Measurements from ENCODE around the gene ZC3HAV1L.

GRCh38 chr7:139080905-139081304 is 45.1 kb upstream of the ZC3HAV1L start:
- TF ChIP-seq POLR2A (IDR thresholded peaks at IDR 0.05; ENCODE audit: low read length) = no peak
- TF ChIP-seq, protein P1, sequence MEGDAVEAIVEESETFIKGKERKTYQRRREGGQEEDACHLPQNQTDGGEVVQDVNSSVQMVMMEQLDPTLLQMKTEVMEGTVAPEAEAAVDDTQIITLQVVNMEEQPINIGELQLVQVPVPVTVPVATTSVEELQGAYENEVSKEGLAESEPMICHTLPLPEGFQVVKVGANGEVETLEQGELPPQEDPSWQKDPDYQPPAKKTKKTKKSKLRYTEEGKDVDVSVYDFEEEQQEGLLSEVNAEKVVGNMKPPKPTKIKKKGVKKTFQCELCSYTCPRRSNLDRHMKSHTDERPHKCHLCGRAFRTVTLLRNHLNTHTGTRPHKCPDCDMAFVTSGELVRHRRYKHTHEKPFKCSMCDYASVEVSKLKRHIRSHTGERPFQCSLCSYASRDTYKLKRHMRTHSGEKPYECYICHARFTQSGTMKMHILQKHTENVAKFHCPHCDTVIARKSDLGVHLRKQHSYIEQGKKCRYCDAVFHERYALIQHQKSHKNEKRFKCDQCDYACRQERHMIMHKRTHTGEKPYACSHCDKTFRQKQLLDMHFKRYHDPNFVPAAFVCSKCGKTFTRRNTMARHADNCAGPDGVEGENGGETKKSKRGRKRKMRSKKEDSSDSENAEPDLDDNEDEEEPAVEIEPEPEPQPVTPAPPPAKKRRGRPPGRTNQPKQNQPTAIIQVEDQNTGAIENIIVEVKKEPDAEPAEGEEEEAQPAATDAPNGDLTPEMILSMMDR (IDR thresholded peaks at IDR 0.05) = no peak
- TF ChIP-seq HOXB5 (CRISPR knock-in tag; IDR thresholded peaks at IDR 0.05) = no peak
- TF ChIP-seq, protein P2, sequence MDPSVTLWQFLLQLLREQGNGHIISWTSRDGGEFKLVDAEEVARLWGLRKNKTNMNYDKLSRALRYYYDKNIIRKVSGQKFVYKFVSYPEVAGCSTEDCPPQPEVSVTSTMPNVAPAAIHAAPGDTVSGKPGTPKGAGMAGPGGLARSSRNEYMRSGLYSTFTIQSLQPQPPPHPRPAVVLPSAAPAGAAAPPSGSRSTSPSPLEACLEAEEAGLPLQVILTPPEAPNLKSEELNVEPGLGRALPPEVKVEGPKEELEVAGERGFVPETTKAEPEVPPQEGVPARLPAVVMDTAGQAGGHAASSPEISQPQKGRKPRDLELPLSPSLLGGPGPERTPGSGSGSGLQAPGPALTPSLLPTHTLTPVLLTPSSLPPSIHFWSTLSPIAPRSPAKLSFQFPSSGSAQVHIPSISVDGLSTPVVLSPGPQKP (IDR thresholded peaks at IDR 0.05; ENCODE audit: low read depth, low read length) = no peak
- TF ChIP-seq RCOR1 (IDR thresholded peaks at IDR 0.05; ENCODE audit: low read depth, low read length) = no peak
- no peak for TF ChIP-seq ZFP36 (IDR thresholded peaks at IDR 0.05; ENCODE audit: borderline replicate concordance, partially characterized antibody)
- TF ChIP-seq EP300 (IDR thresholded peaks at IDR 0.05) = no peak
- TF ChIP-seq, protein P3, sequence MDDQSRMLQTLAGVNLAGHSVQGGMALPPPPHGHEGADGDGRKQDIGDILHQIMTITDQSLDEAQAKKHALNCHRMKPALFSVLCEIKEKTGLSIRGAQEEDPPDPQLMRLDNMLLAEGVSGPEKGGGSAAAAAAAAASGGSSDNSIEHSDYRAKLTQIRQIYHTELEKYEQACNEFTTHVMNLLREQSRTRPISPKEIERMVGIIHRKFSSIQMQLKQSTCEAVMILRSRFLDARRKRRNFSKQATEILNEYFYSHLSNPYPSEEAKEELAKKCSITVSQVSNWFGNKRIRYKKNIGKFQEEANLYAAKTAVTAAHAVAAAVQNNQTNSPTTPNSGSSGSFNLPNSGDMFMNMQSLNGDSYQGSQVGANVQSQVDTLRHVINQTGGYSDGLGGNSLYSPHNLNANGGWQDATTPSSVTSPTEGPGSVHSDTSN (IDR thresholded peaks at IDR 0.05) = no peak
- TF ChIP-seq, protein P4, sequence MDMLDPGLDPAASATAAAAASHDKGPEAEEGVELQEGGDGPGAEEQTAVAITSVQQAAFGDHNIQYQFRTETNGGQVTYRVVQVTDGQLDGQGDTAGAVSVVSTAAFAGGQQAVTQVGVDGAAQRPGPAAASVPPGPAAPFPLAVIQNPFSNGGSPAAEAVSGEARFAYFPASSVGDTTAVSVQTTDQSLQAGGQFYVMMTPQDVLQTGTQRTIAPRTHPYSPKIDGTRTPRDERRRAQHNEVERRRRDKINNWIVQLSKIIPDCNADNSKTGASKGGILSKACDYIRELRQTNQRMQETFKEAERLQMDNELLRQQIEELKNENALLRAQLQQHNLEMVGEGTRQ (IDR thresholded peaks at IDR 0.05) = no peak
- TF ChIP-seq KDM5A (IDR thresholded peaks at IDR 0.05) = no peak
- TF ChIP-seq MAFK (IDR thresholded peaks at IDR 0.05; ENCODE audit: partially characterized antibody) = no peak
- no peak for TF ChIP-seq JUN (IDR thresholded peaks at IDR 0.05)
